T-helper 1 cell (primary cell): Measurements from ENCODE around the gene EFCAB9.

Experiments
- DNase-seq, 5 donors: peaks; one replicate each; pipeline ENCODE4 v3.0.0-alpha.2; 2012 to 2020

EFCAB9 gene

GRCh38 chr5:172166030-172166826 is 27.7 kb upstream of the EFCAB9 start:
- DNase-seq, result no peak

GRCh38 chr5:172167895-172168294 is 26.1 kb upstream of the EFCAB9 start:
- no peak for DNase-seq

- no peak for DNase-seq
Observed at GRCh38 chr5:172168311-172168710, 25.7 kb upstream of the EFCAB9 start.

GRCh38 chr5:172169216-172169615 is 24.8 kb upstream of the EFCAB9 start:
- DNase-seq, result no peak

DNA sequence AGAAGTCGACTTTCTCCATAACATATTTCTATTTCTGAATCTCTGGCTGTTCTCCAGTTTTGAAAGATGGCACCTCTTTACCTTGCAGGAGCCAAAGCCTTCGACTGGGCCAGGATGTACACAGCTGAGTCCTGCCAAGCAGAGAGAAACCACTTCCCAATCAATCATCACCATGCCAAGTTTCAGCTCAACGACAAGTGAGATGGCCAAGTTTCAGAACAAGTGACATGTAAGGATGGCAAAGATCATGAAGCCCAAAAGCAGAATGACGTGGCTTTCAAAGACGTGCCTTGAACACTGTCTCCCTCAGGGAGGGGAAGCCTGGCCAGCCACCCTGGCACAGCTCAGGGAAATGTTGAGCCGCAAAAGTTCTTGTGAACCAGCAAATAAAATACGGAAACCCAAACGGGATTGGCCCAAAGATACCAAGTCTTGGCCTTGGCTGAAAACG is 23.7 kb upstream of the EFCAB9 start:
- DNase-seq, result peak in 1 of 5 donors; percentile 44

DNA sequence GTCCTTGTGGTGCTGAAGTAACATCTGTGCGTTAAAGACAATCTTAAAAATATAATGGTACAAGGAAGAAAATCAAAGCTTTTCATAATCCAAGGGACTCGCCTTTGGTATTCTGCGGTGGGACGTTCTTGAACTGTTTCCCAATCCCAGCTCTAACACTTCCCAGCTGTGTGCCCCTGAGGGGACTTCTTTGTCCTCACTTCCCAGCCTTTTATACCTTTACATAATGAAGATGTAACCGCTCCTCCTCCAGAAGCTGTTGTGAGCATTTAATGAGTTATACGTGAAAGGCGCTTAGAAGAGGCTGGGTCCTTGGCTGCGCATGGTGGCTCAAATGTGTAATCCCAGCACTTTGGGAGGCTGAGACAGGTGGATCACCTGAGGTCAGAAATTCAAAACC is 22.9 kb upstream of the EFCAB9 start:
- DNase-seq, result no peak

DNA sequence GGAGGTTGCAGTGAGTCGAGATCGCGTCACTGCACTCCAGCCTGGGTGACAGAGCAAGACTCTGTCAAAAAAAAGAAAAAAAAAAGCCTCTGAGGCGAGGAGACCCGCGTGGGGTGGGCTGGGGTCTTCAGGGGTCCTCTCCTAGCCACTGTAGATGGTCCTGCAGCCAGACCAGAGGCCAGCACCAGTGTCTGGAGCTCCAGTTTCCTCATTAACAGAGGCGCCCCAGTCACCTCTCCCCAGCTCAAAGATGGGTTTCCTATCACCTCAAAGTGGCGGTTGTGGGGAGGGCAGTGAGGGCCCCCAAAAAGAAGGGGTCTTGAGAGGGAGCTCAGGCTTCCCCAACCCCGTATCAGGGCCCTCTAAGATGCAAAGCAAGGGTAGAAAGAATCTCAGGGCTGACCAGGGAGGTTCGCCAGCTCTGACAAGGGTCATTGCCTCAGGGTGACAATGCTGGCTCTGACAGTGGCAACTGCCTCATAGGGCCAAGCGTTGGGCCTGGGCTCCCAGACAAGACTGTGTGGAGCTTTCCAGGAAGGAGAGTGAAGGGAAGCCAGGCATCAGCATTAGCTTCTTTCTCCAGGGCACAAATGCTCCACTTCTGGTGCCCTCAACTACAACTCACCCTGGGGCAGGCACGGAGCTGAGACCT is 20.9 kb upstream of the EFCAB9 start:
- no peak for DNase-seq

DNA sequence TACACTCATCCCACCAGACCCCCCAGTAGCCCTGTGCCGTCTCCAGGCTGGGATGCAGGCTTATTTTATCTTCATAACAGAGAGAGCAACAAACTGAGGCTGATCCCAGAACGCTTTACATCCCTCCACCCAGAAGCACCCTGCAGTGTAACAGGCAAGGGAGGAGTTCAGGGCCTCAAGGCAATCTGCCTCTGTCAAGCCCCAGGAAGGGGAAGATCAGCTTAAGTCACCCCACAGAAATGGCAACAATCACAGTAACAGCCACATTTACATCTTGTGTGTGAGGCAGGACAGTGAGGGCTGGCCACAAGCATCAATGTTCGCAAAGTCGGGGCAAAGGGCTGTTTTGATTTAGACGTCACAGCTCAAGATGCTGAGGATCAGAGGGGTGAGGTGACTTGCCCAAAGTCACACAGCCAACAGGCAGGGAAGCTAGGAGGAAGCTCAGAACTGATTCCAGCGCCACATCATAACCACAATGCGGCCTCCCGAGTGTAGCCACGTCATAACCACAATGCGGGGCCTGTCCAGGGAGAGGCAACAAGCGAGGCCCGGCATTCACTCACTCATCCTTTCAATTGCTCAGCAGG is 20.3 kb upstream of the EFCAB9 start:
- peak; percentile 34 to 88 (median 53) for DNase-seq

DNA sequence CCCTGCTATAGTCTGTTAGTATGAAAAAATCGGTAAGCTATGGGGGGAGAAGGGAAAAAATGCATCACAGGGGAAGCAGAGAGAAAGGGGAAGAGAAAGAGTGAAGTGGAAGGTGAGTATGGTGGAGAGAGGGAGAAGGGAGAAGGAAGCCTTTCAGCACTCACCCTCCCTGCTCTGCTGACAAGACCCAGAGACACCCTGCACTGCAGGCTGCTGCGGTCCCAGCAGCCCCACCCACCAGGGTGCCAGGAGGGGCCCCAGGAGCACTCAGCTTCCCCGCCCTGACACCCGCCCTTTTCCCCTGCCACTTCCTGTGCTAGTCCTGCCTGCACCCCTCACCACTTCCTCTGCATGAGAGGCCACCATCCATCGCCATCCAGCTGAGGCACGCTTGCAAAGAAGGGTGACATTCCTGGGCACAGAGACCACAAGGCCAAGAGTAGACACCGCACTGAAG is 18.7 kb upstream of the EFCAB9 start:
- DNase-seq, result peak; percentile 79 to 97 (median 86)

DNA sequence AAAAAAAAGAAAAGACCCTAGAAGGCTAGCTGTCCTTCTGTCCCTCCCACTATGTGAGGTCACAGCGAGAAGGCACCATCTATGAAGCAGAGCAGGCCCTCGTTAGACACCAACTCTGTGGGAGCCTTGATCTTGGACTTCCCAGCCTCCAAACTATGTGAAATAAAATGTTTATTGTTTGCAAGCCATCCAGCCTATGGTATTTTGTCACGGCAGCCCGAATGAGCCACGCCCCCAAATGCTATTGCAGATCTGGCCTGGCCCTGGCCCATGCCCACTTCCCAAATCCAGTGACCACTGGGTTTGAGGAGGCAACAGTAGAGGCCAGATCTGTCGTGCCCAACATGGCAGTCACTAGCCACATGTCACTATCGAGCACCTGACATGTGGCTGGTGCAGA is 16.8 kb upstream of the EFCAB9 start:
- no peak for DNase-seq

DNA sequence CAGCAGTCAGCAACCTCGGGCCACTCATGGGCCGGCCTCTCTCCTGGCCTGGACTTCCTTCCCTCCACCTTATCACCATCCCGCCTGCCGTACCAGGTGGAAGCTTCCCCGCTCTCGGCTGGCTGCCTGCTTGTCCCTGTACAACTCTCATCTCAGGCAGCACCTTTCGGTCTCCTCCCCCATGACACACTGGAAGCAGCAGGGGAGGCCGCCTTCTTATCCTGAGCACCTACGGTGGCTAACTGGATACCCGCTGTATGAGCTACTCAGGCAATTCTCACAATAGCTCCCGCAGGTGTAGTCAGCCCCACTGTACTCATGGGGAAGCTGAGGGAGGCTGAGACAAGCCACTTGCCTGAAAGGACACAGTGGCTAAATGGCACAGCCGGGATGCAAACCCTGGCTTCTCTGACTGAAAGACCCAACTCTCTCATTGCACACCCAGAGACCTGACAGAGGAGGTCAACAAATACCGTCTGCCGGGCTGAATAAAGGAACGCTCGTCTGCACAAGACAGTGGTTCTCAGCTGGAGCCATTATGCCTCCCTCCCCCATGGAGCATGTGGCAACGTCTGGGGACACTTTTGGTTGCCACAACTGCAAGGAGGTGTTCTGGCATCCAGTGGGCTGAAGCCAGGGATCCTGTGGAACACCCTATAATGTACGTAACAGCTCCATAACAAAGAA is 15.5 kb upstream of the EFCAB9 start:
- DNase-seq, result no peak

- peak in 4 of 5 donors; percentile 38 to 83 (median 47) for DNase-seq
Observed at GRCh38 chr5:172178991-172179989, 14.7 kb upstream of the EFCAB9 start.

- peak in 3 of 5 donors; percentile 24 to 44 (median 37) for DNase-seq
Observed at GRCh38 chr5:172180936-172181335, 13.0 kb upstream of the EFCAB9 start.

DNA sequence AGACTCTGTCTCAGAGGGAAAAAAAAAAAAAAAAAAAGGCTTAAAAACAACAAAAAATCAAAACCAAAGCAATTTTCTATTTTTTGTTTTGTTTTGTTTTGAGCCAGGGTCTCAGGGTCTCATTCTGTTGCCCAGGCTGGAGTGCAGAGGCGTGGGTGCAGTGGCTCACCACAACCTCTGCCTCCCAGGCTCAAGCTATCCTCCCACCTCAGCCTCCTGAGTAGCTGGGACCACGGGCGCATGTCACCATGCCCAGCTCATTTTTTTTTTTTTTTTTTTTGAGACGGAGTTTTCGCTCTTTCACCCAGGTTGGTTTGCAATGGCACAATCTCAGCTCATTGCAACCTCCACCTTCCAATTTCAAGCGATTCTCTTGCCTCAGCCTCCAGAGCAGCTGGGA is 11.7 kb upstream of the EFCAB9 start:
- DNase-seq, result no peak

DNA sequence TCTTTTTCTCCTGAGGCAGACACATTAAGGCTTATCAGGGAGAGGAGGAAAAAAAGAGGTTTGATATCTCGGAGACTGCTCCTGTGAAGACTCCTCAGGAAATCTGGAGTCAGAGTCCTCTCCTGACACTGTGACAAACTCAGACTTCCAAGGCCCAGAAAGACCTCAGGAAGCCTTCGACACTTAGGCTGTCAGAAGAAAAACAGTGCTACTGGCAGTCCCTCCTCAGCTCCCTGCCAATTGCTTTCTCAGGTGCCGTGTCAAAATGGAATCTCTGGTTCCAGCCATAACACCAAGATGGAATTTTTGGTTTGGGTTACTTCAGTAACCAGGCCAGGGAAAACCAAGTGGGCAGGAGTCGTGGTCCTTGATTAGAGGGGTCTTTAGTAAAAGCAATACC is 10.1 kb upstream of the EFCAB9 start:
- no peak for DNase-seq

- DNase-seq, result peak in 2 of 5 donors; percentile 17 to 31
Observed at GRCh38 chr5:172185096-172185461, 8.9 kb upstream of the EFCAB9 start.

GRCh38 chr5:172186114-172186695 is 7.8 kb upstream of the EFCAB9 start:
- DNase-seq, result no peak

- DNase-seq, result peak; percentile 52 to 74 (median 68)
Observed at GRCh38 chr5:172187118-172188032, 6.6 kb upstream of the EFCAB9 start.

GRCh38 chr5:172188033-172188892 is 5.7 kb upstream of the EFCAB9 start, which contains the start of gene STK10:
Gene STK10 (minus strand): TSS chr5:172188224. CDS start chr5:172188042, 182 bp downstream.
- DNase-seq, result peak; percentile 76 to 91 (median 86)
